Measurements from ENCODE around the gene UBASH3B.

The UBASH3B gene

GRCh38 chr11:122758974-122759373 lies 103.5 kb downstream of the UBASH3B start:
- peak; percentile 23 for DNase-seq

- no peak for DNase-seq
These were observed 107.6 kb downstream of the UBASH3B start for GRCh38 chr11:122763108-122763507.

- no peak for DNase-seq
These were observed 109.0 kb downstream of the UBASH3B start for GRCh38 chr11:122764371-122765090.

- DNase-seq, result no peak
These were observed 110.1 kb downstream of the UBASH3B start for GRCh38 chr11:122765487-122766131.

GRCh38 chr11:122769126-122769780 lies 113.7 kb downstream of the UBASH3B start:
- DNase-seq, result no peak

- no peak for DNase-seq
These were observed 117.4 kb downstream of the UBASH3B start for GRCh38 chr11:122772945-122773344.

- DNase-seq, result no peak
These were observed 118.3 kb downstream of the UBASH3B start for GRCh38 chr11:122773781-122774266.

GRCh38 chr11:122775675-122776271 lies 120.3 kb downstream of the UBASH3B start:
- DNase-seq, result no peak

GRCh38 chr11:122776546-122776945 lies 121.0 kb downstream of the UBASH3B start:
- DNase-seq, result no peak

- DNase-seq, result no peak
These were observed 121.8 kb downstream of the UBASH3B start for GRCh38 chr11:122777343-122777742.

- peak; percentile 51 for DNase-seq
These were observed 122.6 kb downstream of the UBASH3B start for GRCh38 chr11:122778148-122778547.

GRCh38 chr11:122779047-122779629 lies 123.6 kb downstream of the UBASH3B start:
- DNase-seq, result no peak

- no peak for DNase-seq
These were observed 124.9 kb downstream of the UBASH3B start for GRCh38 chr11:122780296-122780949.

- peak; percentile 78 for DNase-seq
These were observed 126.1 kb downstream of the UBASH3B start for GRCh38 chr11:122781378-122782195.

GRCh38 chr11:122782222-122782621 lies 126.7 kb downstream of the UBASH3B start:
- DNase-seq, result no peak

GRCh38 chr11:122784325-122784955 lies 128.9 kb downstream of the UBASH3B start:
- DNase-seq, result no peak

GRCh38 chr11:122785031-122785541 lies 129.6 kb downstream of the UBASH3B start:
- no peak for DNase-seq

GRCh38 chr11:122786896-122787295 lies 131.4 kb downstream of the UBASH3B start:
- no peak for DNase-seq

GRCh38 chr11:122788781-122789535 lies 133.4 kb downstream of the UBASH3B start:
- no peak for DNase-seq

- no peak for DNase-seq
These were observed 134.4 kb downstream of the UBASH3B start for GRCh38 chr11:122789907-122790306.
